Progenitor cell of endocrine pancreas (in vitro differentiated cells): ENCODE measurements around the gene TNFRSF17. TPM values are rescaled to one million over a fixed set of nuclear protein-coding genes. Genes with fewer than 3 reads are reported as not detected.

ENCODE experiments used
- DNase-seq: peaks from one replicate; pipeline ENCODE4 v3.0.0; 2021; ENCODE audit warnings: low spot score; ENCODE audit not compliant: unreplicated experiment
- H3K27ac Mint-ChIP-seq: 2 replicates; pipeline ENCODE4 v1.8.0; 2021; ENCODE audit warnings: mild to moderate bottlenecking, moderate library complexity, mixed read lengths
- H3K27me3 Mint-ChIP-seq: 2 replicates; pipeline ENCODE4 v1.8.0; 2021; ENCODE audit warnings: mixed read lengths
- H3K36me3 Mint-ChIP-seq: 2 replicates; pipeline ENCODE4 v1.8.0; 2022; ENCODE audit warnings: mixed read lengths; ENCODE audit not compliant: insufficient read depth
- H3K4me1 Mint-ChIP-seq: 2 replicates; pipeline ENCODE4 v1.8.0; 2021; ENCODE audit warnings: low read depth, mixed read lengths
- H3K4me3 Mint-ChIP-seq: 2 replicates; pipeline ENCODE4 v1.8.0; 2021; ENCODE audit warnings: low read depth, mild to moderate bottlenecking, moderate library complexity, mixed read lengths
- H3K9me3 Mint-ChIP-seq: 2 replicates; pipeline ENCODE4 v1.8.0; 2021; ENCODE audit warnings: low read depth, mixed read lengths
- CTCF ChIP-seq: fragments of 200-600 bp; sonication (generic); IDR thresholded peaks from one replicate; pipeline ENCODE4 v1.5.0; 2021; ENCODE audit warnings: antibody characterized with exemption, mild to moderate bottlenecking; ENCODE audit not compliant: unreplicated experiment
- total RNA-seq: library from RNA; stranded (reverse); gene quantifications from 2 replicates; pipeline ENCODE4 v1.2.1, GENCODE V29; 2021

The TNFRSF17 gene
- total RNA-seq, 1 donor from 2014 or later, result not detected

GRCh38 chr16:11986521-11987057 lies 21.6 kb downstream of the TNFRSF17 start:
- H3K4me3 Mint-ChIP-seq, result no peak overlapping the region
- no peaks in the 10 kb centered on the region for H3K27me3 Mint-ChIP-seq
- no peak overlapping the region for H3K27ac Mint-ChIP-seq
- no peak for TF ChIP-seq CTCF
- H3K4me1 Mint-ChIP-seq, result peaks cover 4% of the 10 kb centered on the region
- no peak for DNase-seq
- H3K36me3 Mint-ChIP-seq, result no peaks in the 10 kb centered on the region
- H3K9me3 Mint-ChIP-seq, result no peaks in the 10 kb centered on the region

DNA sequence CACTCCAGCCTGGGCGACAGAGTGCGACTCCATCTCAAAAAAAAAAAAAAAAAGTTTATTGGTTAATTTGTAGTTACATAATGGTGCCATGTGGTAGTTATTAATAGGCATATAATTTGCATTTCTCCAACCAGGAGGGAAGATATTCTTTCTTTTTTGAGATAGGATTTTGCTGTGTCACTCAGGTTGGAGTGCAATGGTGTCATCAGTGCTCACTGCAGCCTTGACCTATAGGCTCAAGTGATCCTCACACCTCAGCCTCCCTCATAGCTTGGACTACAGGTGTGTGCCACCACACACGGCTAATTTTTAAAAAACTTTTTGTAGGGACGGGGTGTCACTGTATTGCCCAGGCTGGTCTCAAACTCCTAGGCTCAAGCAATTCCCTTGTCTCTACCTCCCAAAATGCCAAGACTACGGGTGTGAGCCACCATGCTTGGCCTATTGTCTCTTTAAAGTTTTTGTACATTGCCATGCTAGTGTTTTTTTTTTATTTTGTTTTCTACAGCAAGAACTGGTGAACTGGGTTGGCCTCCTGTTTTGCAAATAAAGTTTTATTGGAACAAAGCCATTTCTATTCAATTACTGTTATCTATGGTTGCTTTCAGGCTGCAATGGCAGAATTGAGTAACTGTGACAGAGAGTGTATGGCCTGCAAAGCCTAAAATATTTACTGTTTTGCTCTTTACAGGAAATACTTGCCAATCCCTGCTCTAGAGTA lies 23.4 kb downstream of the TNFRSF17 start:
- Mint-ChIP-seq H3K4me3 (no peak overlapping the region), H3K9me3 (no peaks in the 10 kb centered on the region), H3K36me3 (no peaks in the 10 kb centered on the region), H3K27ac (no peak overlapping the region), H3K4me1 (peaks cover 2% of the 10 kb centered on the region), H3K27me3 (no peaks in the 10 kb centered on the region)
- DNase-seq, result no peak
- no peak for TF ChIP-seq CTCF

DNA sequence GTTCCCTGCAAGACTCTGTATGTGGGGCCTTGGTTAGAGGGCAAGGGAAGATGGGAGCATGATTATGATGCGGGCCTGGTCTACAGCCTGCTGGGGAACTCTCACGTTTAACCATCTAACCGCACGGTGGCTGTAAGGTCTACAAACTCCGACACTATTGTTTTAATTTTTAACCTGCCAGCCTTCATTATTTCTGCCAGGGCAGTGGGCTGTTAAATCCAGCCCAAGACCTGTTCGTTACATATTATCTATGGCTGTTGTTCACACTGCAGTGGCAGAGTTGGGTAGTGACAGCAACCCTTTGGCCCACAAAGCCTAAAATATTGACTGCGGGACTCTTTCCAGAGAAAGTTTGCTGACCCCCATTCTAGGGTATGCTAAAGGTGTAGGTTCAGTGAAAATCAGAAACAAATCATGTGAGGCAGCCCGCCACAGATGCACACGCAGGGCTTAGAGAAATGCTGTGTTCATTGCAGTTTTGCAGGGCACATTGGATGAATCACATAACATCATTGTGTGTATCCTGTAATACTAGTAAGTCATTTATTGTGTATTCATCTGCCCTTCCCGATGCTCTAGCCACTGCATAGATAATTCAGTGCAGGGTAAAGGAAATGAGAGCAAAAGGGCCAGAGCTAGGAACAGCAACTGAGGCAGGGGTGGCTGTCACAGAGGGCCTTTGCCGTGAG lies 25.8 kb downstream of the TNFRSF17 start:
- Mint-ChIP-seq H3K36me3 (no peaks in the 10 kb centered on the region), H3K9me3 (no peaks in the 10 kb centered on the region), H3K27ac (no peak overlapping the region), H3K27me3 (no peaks in the 10 kb centered on the region), H3K4me1 (peaks cover 2% of the 10 kb centered on the region), H3K4me3 (no peak overlapping the region)
- no peak for DNase-seq
- no peak for TF ChIP-seq CTCF

- H3K36me3 Mint-ChIP-seq, result no peaks in the 10 kb centered on the region
- H3K4me1 Mint-ChIP-seq, result peaks cover 4% of the 10 kb centered on the region
- H3K9me3 Mint-ChIP-seq, result no peaks in the 10 kb centered on the region
- DNase-seq, result no peak
- no peak for TF ChIP-seq CTCF
- H3K27ac Mint-ChIP-seq, result no peak overlapping the region
- no peak overlapping the region for H3K4me3 Mint-ChIP-seq
- H3K27me3 Mint-ChIP-seq, result no peaks in the 10 kb centered on the region
Measured at GRCh38 chr16:11992008-11992584, 27.1 kb downstream of the TNFRSF17 start.

DNA sequence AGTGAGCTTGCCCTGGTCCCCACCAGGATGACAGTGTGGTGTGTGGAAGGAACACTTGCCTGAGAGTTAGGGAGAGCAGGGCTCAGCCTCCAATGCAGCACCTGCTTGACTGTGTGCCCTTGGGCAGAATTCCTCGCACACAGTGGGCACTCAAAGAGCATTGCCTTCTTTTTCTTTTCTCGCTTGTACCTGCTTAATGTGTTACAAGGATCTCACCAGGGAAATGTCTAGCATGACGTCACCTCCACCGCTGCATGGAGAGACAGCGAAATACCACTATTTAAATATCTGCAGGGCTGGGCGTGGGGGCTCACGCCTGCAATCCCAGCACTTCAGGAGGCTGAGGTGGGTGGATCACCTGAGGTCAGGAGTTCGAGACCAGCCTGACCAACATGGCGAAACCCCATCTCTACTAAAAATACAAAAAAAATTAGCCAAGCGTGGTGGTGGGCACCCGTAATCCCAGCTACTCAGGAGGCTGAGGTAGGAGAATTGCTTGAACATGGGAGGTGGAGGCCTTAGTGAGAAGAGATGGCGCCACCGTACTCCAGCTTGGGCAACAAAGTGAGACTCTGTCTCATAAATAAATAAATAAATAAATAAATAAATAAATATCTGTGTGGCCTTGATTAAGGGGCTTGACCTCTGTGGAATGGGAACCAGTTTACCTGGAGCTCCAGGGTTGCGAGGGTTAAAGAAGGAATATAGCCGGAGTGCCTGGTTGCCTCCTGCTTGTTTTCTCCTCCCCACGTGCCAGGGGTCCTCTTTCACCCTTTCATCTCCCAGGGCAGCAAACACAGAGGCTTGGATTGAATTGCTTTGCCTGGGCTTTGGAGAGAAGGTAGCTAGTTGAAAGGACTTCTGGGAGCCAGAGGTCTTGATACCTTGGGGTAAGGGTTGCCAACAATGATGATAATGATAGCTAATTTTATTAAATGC lies 27.8 kb downstream of the TNFRSF17 start:
- no peak overlapping the region for H3K27ac Mint-ChIP-seq
- TF ChIP-seq CTCF, result no peak
- no peaks in the 10 kb centered on the region for H3K27me3 Mint-ChIP-seq
- no peak overlapping the region for H3K4me3 Mint-ChIP-seq
- no peak for DNase-seq
- no peaks in the 10 kb centered on the region for H3K9me3 Mint-ChIP-seq
- no peaks in the 10 kb centered on the region for H3K36me3 Mint-ChIP-seq
- H3K4me1 Mint-ChIP-seq, result peaks cover 9% of the 10 kb centered on the region
